RPMI7951 (cell line): Measurements from ENCODE around the gene MT1B. TPM values are rescaled to one million over a fixed set of nuclear protein-coding genes. Genes with fewer than 3 reads are reported as not detected.

Experiments used
- DNase-seq: peaks from one replicate; pipeline ENCODE4 v3.0.0-alpha.2; 2012; ENCODE audit warnings: low read depth
- total RNA-seq: library from RNA; depleted of rRNA; stranded (reverse); fragments of >200 nt; shearing (Covaris generic); gene quantifications from 2 replicates; pipeline ENCODE4 v1.2.3, GENCODE V29; 2014; rRNA removed

MT1B gene
- total RNA-seq, 1 experiment from 2014 or later: not detected

- no peak for DNase-seq
Observed at GRCh38 chr16:56684926-56685590, 33.4 kb downstream of the MT1B start.

- no peak for DNase-seq
Observed at GRCh38 chr16:56686758-56687157, 35.1 kb downstream of the MT1B start.

- no peak for DNase-seq
Observed at GRCh38 chr16:56688762-56689161, 37.1 kb downstream of the MT1B start.

GRCh38 chr16:56689171-56689570 lies 37.5 kb downstream of the MT1B start:
- no peak for DNase-seq

GRCh38 chr16:56690420-56691122 lies 38.9 kb downstream of the MT1B start:
- no peak for DNase-seq

GRCh38 chr16:56691885-56692284 lies 40.2 kb downstream of the MT1B start:
- peak; percentile 66 for DNase-seq

- DNase-seq: no peak
Observed at GRCh38 chr16:56695246-56695645, 43.6 kb downstream of the MT1B start.

GRCh38 chr16:56697456-56698155 lies 45.9 kb downstream of the MT1B start:
- DNase-seq: no peak

GRCh38 chr16:56700195-56700594 lies 48.5 kb downstream of the MT1B start:
- DNase-seq: no peak

GRCh38 chr16:56700631-56701030 lies 48.9 kb downstream of the MT1B start:
- DNase-seq: no peak

GRCh38 chr16:56701534-56701933 lies 49.8 kb downstream of the MT1B start:
- no peak for DNase-seq

Other genes with a start within 250 kb of the MT1B start
- 100.0 and 105 TPM in 2 replicates for gene AMFR, start 226.3 kb upstream of the MT1B start, total RNA-seq
- 89.7 and 101 TPM in 2 replicates for gene NUDT21, start 200.6 kb upstream of the MT1B start, total RNA-seq
- gene OGFOD1, start 200.3 kb upstream of the MT1B start, total RNA-seq: 63.1 and 64.8 TPM in 2 replicates
- gene BBS2, start 131.9 kb upstream of the MT1B start, total RNA-seq: 41.6 and 44.3 TPM in 2 replicates
- not detected in 2 replicates for gene MT4, start 86.8 kb upstream of the MT1B start, total RNA-seq
- gene MT3, start 62.4 kb upstream of the MT1B start, total RNA-seq: not detected in 2 replicates
- 715 and 768 TPM in 2 replicates for gene MT2A, start 43.3 kb upstream of the MT1B start, total RNA-seq
- gene MT1E, start 26.1 kb upstream of the MT1B start, total RNA-seq: 604 and 676 TPM in 2 replicates
- 2.3 and 4.5 TPM in 2 replicates for gene MT1M, start 19.2 kb upstream of the MT1B start, total RNA-seq
- gene MT1A, start 13.2 kb upstream of the MT1B start, total RNA-seq: 1.1 and 3.4 TPM in 2 replicates
- 6.5 and 9.0 TPM in 2 replicates for gene MT1F, start 6.1 kb downstream of the MT1B start, total RNA-seq
- 6.8 and 13.5 TPM in 2 replicates for gene MT1G, start 16.2 kb downstream of the MT1B start, total RNA-seq
- gene MT1H, start 17.9 kb downstream of the MT1B start, total RNA-seq: not detected in 2 replicates
- gene MT1X, start 30.6 kb downstream of the MT1B start, total RNA-seq: 150 and 163 TPM in 2 replicates
- gene NUP93, start 78.2 kb downstream of the MT1B start, total RNA-seq: 104 and 113 TPM in 2 replicates
- gene SLC12A3, start 213.3 kb downstream of the MT1B start, total RNA-seq: not detected in 2 replicates